Forelimb muscle (tissue), 1 donor: ENCODE measurements around the gene HNF1A. TPM values are rescaled to one million over a fixed set of nuclear protein-coding genes. Genes with fewer than 3 reads are reported as not detected.
"Not testable (repeated sequence)": the region's sequence is repeated elsewhere in the genome, so short reads cannot be mapped to it uniquely, and the experiment has no call there.

ENCODE experiments used
- DNase-seq: peaks from one replicate; pipeline ENCODE4 v3.0.0-alpha.2; 2013; ENCODE audit warnings: low read depth
- polyA plus RNA-seq: library from polyadenylated mRNA; unstranded; fragments of 120-200 nt; gene quantifications from one replicate; pipeline ENCODE4 v1.2.1, GENCODE V29; 2013; ENCODE audit not compliant: insufficient read length

The HNF1A gene
- polyA plus RNA-seq, 1 donor: not detected

GRCh38 chr12:121010860-121011259 lies 32.5 kb downstream of the HNF1A start:
- no peak for DNase-seq

- DNase-seq: no peak
Observed at GRCh38 chr12:121011820-121012219, 33.5 kb downstream of the HNF1A start.

GRCh38 chr12:121013715-121014114 lies 35.4 kb downstream of the HNF1A start:
- no peak for DNase-seq

- DNase-seq: peak; percentile 84
Observed at GRCh38 chr12:121015825-121016766, 37.8 kb downstream of the HNF1A start, which contains the start of gene C12orf43. C12orf43 (minus strand) TSS chr12:121016487; CDS start chr12:121016474, 13 bp downstream.

- no peak for DNase-seq
Observed at GRCh38 chr12:121017966-121018491, 39.7 kb downstream of the HNF1A start.

- DNase-seq: no peak
Observed at GRCh38 chr12:121018860-121019617, 40.7 kb downstream of the HNF1A start.

GRCh38 chr12:121021754-121022153 lies 43.4 kb downstream of the HNF1A start:
- DNase-seq: no peak

GRCh38 chr12:121022713-121023112 lies 44.4 kb downstream of the HNF1A start:
- DNase-seq: no peak

- no peak for DNase-seq
Observed at GRCh38 chr12:121023799-121024198, 45.5 kb downstream of the HNF1A start.

- no peak for DNase-seq
Observed at GRCh38 chr12:121025442-121026226, 47.3 kb downstream of the HNF1A start.

GRCh38 chr12:121026274-121027045 lies 48.1 kb downstream of the HNF1A start:
- DNase-seq: no peak

GRCh38 chr12:121030576-121031212 lies 52.4 kb downstream of the HNF1A start:
- no peak for DNase-seq

- no peak for DNase-seq
Observed at GRCh38 chr12:121033625-121034349, 55.4 kb downstream of the HNF1A start.

- DNase-seq: no peak
Observed at GRCh38 chr12:121034616-121035305, 56.4 kb downstream of the HNF1A start.

- no peak for DNase-seq
Observed at GRCh38 chr12:121036810-121037326, 58.5 kb downstream of the HNF1A start.

GRCh38 chr12:121038861-121039668 lies 60.7 kb downstream of the HNF1A start, which contains the start of gene OASL:
OASL (minus strand) TSS chr12:121039246; CDS start chr12:121038971, 275 bp downstream.
- no peak for DNase-seq

- DNase-seq: no peak
Observed at GRCh38 chr12:121043067-121043466, 64.7 kb downstream of the HNF1A start.

- not testable (repeated sequence) for DNase-seq
Observed at GRCh38 chr12:121047400-121047799, 69.1 kb downstream of the HNF1A start.
